ENCODE measurements around the gene CA10.

- TF ChIP-seq CTCF (IDR thresholded peaks at IDR 0.05; ENCODE audit: borderline replicate concordance, extremely low read depth, low read length, poor library complexity, severe bottlenecking) (no peak), EZH2 (IDR thresholded peaks at IDR 0.05; ENCODE audit: borderline replicate concordance, low read depth, low read length, severe bottlenecking) (no peak)
Measured at GRCh38 chr17:51995797-51996403, 162.6 kb downstream of the CA10 start.

Measured in DND-41 (cell line).